ENCODE measurements around the gene GSDME. TPM values are rescaled to one million over a fixed set of nuclear protein-coding genes. Genes with fewer than 3 reads are reported as not detected.

Gene GSDME
- polyA plus RNA-seq, 2 donors: 1.1 to 3.4 TPM

GRCh38 chr7:24779283-24779655, 22.0 kb upstream of the GSDME start:
- H3K9me3 ChIP-seq (ENCODE audit: control insufficient read depth in 2 of 2, insufficient read depth in 1 of 2, low read depth in 1 of 2, low read length in 1 of 2): no peaks in the 10 kb centered on the region
- no peaks in the 10 kb centered on the region for H3K27me3 ChIP-seq (ENCODE audit: control insufficient read depth in 1 of 2, insufficient read depth in 2 of 2, low read length in 2 of 2)
- no peak overlapping the region for H3K4me3 ChIP-seq (ENCODE audit: low read depth in 1 of 2, low read length in 2 of 2)
- H3K4me1 ChIP-seq (ENCODE audit: control insufficient read depth in 2 of 2, insufficient read depth in 2 of 2, low read length in 1 of 2): peaks cover 0 to 2% of the 10 kb centered on the region in 2 donors
- no peaks in the 10 kb centered on the region for H3K36me3 ChIP-seq (ENCODE audit: control insufficient read depth in 2 of 2, insufficient read depth in 2 of 2, low read length in 1 of 2)
- H3K27ac ChIP-seq (ENCODE audit: low read depth in 2 of 2, low read length in 1 of 2): no peak overlapping the region
- WGBS, 2 donors: 89 to 92% methylated on average over 2 of the region's 2 CpGs

- H3K27me3 ChIP-seq (ENCODE audit: control insufficient read depth in 1 of 2, insufficient read depth in 2 of 2, low read length in 2 of 2): no peaks in the 10 kb centered on the region
- peaks cover 0 to 2% of the 10 kb centered on the region in 2 donors for H3K4me1 ChIP-seq (ENCODE audit: control insufficient read depth in 2 of 2, insufficient read depth in 2 of 2, low read length in 1 of 2)
- no peaks in the 10 kb centered on the region for H3K36me3 ChIP-seq (ENCODE audit: control insufficient read depth in 2 of 2, insufficient read depth in 2 of 2, low read length in 1 of 2)
- no peak overlapping the region for H3K4me3 ChIP-seq (ENCODE audit: low read depth in 1 of 2, low read length in 2 of 2)
- H3K27ac ChIP-seq (ENCODE audit: low read depth in 2 of 2, low read length in 1 of 2): no peak overlapping the region
- no peaks in the 10 kb centered on the region for H3K9me3 ChIP-seq (ENCODE audit: control insufficient read depth in 2 of 2, insufficient read depth in 1 of 2, low read depth in 1 of 2, low read length in 1 of 2)
- 82 to 85% methylated on average over 9 of the region's 9 CpGs for WGBS, 2 donors
Observed at GRCh38 chr7:24778543-24779282, 21.4 kb upstream of the GSDME start.

- 78 to 82% methylated on average over 3 of the region's 3 CpGs for WGBS, 2 donors
- peaks cover 0 to 2% of the 10 kb centered on the region in 2 donors for H3K4me1 ChIP-seq (ENCODE audit: control insufficient read depth in 2 of 2, insufficient read depth in 2 of 2, low read length in 1 of 2)
- H3K4me3 ChIP-seq (ENCODE audit: low read depth in 1 of 2, low read length in 2 of 2): no peak overlapping the region
- H3K9me3 ChIP-seq (ENCODE audit: control insufficient read depth in 2 of 2, insufficient read depth in 1 of 2, low read depth in 1 of 2, low read length in 1 of 2): no peaks in the 10 kb centered on the region
- H3K27me3 ChIP-seq (ENCODE audit: control insufficient read depth in 1 of 2, insufficient read depth in 2 of 2, low read length in 2 of 2): no peaks in the 10 kb centered on the region
- H3K36me3 ChIP-seq (ENCODE audit: control insufficient read depth in 2 of 2, insufficient read depth in 2 of 2, low read length in 1 of 2): no peaks in the 10 kb centered on the region
- H3K27ac ChIP-seq (ENCODE audit: low read depth in 2 of 2, low read length in 1 of 2): no peak overlapping the region
Observed at GRCh38 chr7:24777806-24778205, 20.5 kb upstream of the GSDME start.

- Histone ChIP-seq H3K36me3 (ENCODE audit: control insufficient read depth in 2 of 2, insufficient read depth in 2 of 2, low read length in 1 of 2) (no peaks in the 10 kb centered on the region), H3K4me3 (ENCODE audit: low read depth in 1 of 2, low read length in 2 of 2) (no peak overlapping the region), H3K4me1 (ENCODE audit: control insufficient read depth in 2 of 2, insufficient read depth in 2 of 2, low read length in 1 of 2) (no peaks in the 10 kb centered on the region), H3K27ac (ENCODE audit: low read depth in 2 of 2, low read length in 1 of 2) (no peak overlapping the region), H3K9me3 (ENCODE audit: control insufficient read depth in 2 of 2, insufficient read depth in 1 of 2, low read depth in 1 of 2, low read length in 1 of 2) (no peaks in the 10 kb centered on the region), H3K27me3 (ENCODE audit: control insufficient read depth in 1 of 2, insufficient read depth in 2 of 2, low read length in 2 of 2) (no peaks in the 10 kb centered on the region)
Observed at GRCh38 chr7:24773646-24774045, 16.4 kb upstream of the GSDME start.

GRCh38 chr7:24769851-24770250, 12.6 kb upstream of the GSDME start:
- no peaks in the 10 kb centered on the region for H3K36me3 ChIP-seq (ENCODE audit: control insufficient read depth in 2 of 2, insufficient read depth in 2 of 2, low read length in 1 of 2)
- no peaks in the 10 kb centered on the region for H3K9me3 ChIP-seq (ENCODE audit: control insufficient read depth in 2 of 2, insufficient read depth in 1 of 2, low read depth in 1 of 2, low read length in 1 of 2)
- no peak overlapping the region for H3K4me3 ChIP-seq (ENCODE audit: low read depth in 1 of 2, low read length in 2 of 2)
- 61 to 74% methylated on average over 2 of the region's 2 CpGs for WGBS, 2 donors
- H3K27me3 ChIP-seq (ENCODE audit: control insufficient read depth in 1 of 2, insufficient read depth in 2 of 2, low read length in 2 of 2): peaks cover 0 to 4% of the 10 kb centered on the region in 2 donors
- no peak overlapping the region for H3K27ac ChIP-seq (ENCODE audit: low read depth in 2 of 2, low read length in 1 of 2)
- no peaks in the 10 kb centered on the region for H3K4me1 ChIP-seq (ENCODE audit: control insufficient read depth in 2 of 2, insufficient read depth in 2 of 2, low read length in 1 of 2)

- Histone ChIP-seq H3K27ac (ENCODE audit: low read depth in 2 of 2, low read length in 1 of 2) (no peak overlapping the region), H3K36me3 (ENCODE audit: control insufficient read depth in 2 of 2, insufficient read depth in 2 of 2, low read length in 1 of 2) (no peaks in the 10 kb centered on the region), H3K4me1 (ENCODE audit: control insufficient read depth in 2 of 2, insufficient read depth in 2 of 2, low read length in 1 of 2) (no peaks in the 10 kb centered on the region), H3K27me3 (ENCODE audit: control insufficient read depth in 1 of 2, insufficient read depth in 2 of 2, low read length in 2 of 2) (peaks cover 0 to 4% of the 10 kb centered on the region in 2 donors), H3K9me3 (ENCODE audit: control insufficient read depth in 2 of 2, insufficient read depth in 1 of 2, low read depth in 1 of 2, low read length in 1 of 2) (no peaks in the 10 kb centered on the region), H3K4me3 (ENCODE audit: low read depth in 1 of 2, low read length in 2 of 2) (no peak overlapping the region)
- WGBS, 2 donors: 74 to 80% methylated on average over 9 of the region's 9 CpGs
Observed at GRCh38 chr7:24769014-24769830, 12.0 kb upstream of the GSDME start.

DNA sequence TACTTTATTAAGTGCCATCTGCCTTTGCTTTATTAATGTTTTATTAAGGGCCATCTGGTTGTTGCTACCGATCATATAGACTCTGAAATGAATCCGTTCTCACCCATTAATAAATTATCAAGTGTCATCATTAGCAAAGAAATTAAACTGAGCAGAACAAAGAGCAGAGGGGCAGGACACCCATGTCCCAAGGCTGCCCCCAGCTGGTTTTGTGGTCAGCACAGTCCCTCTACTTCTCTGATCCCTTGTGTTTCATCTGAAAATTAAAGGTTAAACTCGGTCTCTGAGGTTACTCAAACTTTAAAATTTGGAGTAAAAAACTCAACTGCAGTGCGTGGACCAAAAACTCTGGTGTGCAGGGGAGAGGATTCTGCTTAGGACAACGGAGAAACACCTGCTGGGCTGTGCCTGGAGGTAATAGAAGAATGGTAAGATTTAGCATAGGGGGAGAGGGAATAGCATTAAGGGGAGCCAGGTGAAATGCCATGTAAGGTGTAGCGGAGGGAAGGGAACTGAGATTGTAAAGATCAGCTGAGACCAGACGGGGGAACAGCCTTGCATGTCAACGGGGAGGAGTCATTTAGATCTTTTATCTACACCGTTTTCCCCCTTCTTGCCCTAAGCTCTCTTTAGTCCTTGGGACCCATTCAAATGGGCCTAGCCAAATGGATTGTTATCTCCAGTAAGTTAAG, 10.8 kb upstream of the GSDME start:
- 72 to 75% methylated on average over 9 of the region's 9 CpGs for WGBS, 2 donors
- H3K36me3 ChIP-seq (ENCODE audit: control insufficient read depth in 2 of 2, insufficient read depth in 2 of 2, low read length in 1 of 2): no peaks in the 10 kb centered on the region
- H3K27me3 ChIP-seq (ENCODE audit: control insufficient read depth in 1 of 2, insufficient read depth in 2 of 2, low read length in 2 of 2): peaks cover 0 to 4% of the 10 kb centered on the region in 2 donors
- no peaks in the 10 kb centered on the region for H3K9me3 ChIP-seq (ENCODE audit: control insufficient read depth in 2 of 2, insufficient read depth in 1 of 2, low read depth in 1 of 2, low read length in 1 of 2)
- no peak overlapping the region for H3K27ac ChIP-seq (ENCODE audit: low read depth in 2 of 2, low read length in 1 of 2)
- no peak overlapping the region for H3K4me3 ChIP-seq (ENCODE audit: low read depth in 1 of 2, low read length in 2 of 2)
- H3K4me1 ChIP-seq (ENCODE audit: control insufficient read depth in 2 of 2, insufficient read depth in 2 of 2, low read length in 1 of 2): no peaks in the 10 kb centered on the region

- Histone ChIP-seq H3K4me3 (ENCODE audit: low read depth in 1 of 2, low read length in 2 of 2) (no peak overlapping the region), H3K4me1 (ENCODE audit: control insufficient read depth in 2 of 2, insufficient read depth in 2 of 2, low read length in 1 of 2) (no peaks in the 10 kb centered on the region), H3K27me3 (ENCODE audit: control insufficient read depth in 1 of 2, insufficient read depth in 2 of 2, low read length in 2 of 2) (peaks cover 0 to 4% of the 10 kb centered on the region in 2 donors), H3K27ac (ENCODE audit: low read depth in 2 of 2, low read length in 1 of 2) (no peak overlapping the region), H3K9me3 (ENCODE audit: control insufficient read depth in 2 of 2, insufficient read depth in 1 of 2, low read depth in 1 of 2, low read length in 1 of 2) (no peaks in the 10 kb centered on the region), H3K36me3 (ENCODE audit: control insufficient read depth in 2 of 2, insufficient read depth in 2 of 2, low read length in 1 of 2) (no peaks in the 10 kb centered on the region)
- WGBS, 2 donors: 62 to 65% methylated on average over 8 of the region's 8 CpGs
Observed at GRCh38 chr7:24764972-24765744, 7.9 kb upstream of the GSDME start.

DNA sequence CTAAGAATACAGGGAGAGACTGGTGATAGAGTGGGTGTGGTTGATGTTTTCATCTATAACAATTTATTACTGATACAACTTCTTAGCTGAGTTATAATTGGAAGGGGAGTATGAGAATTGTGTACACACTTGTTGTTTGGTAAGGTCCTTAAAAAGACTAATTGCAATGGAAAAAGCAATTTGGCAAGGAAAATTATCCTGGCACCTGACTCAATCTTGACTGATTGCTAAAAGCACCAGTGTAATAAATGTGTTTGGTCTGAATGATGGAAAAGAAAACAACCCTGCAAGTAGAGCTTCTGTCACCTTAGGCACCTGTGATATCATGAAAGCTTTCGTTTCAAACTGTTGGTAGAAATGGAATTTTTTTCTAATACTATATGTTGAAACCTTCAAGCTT, 6.7 kb upstream of the GSDME start:
- WGBS, 2 donors: 43 to 53% methylated on average over 1 of the region's 1 CpG
- no peaks in the 10 kb centered on the region for H3K4me1 ChIP-seq (ENCODE audit: control insufficient read depth in 2 of 2, insufficient read depth in 2 of 2, low read length in 1 of 2)
- no peak overlapping the region for H3K4me3 ChIP-seq (ENCODE audit: low read depth in 1 of 2, low read length in 2 of 2)
- H3K36me3 ChIP-seq (ENCODE audit: control insufficient read depth in 2 of 2, insufficient read depth in 2 of 2, low read length in 1 of 2): no peaks in the 10 kb centered on the region
- H3K27me3 ChIP-seq (ENCODE audit: control insufficient read depth in 1 of 2, insufficient read depth in 2 of 2, low read length in 2 of 2): peaks cover 0 to 4% of the 10 kb centered on the region in 2 donors
- H3K27ac ChIP-seq (ENCODE audit: low read depth in 2 of 2, low read length in 1 of 2): no peak overlapping the region
- no peaks in the 10 kb centered on the region for H3K9me3 ChIP-seq (ENCODE audit: control insufficient read depth in 2 of 2, insufficient read depth in 1 of 2, low read depth in 1 of 2, low read length in 1 of 2)
